Smooth muscle cell (in vitro differentiated cells): ENCODE data around the gene CARNS1. TPM values are rescaled to one million over a fixed set of nuclear protein-coding genes. Genes with fewer than 3 reads are reported as not detected.

Experiments
- DNase-seq: peaks from one replicate; lab custom pipeline; 2025; ENCODE audit not compliant: unreplicated experiment; lab: John Stamatoyannopoulos, UW
- H2AFZ ChIP-seq: fragments of 200-600 bp; sonication (generic); 2 replicates; pipeline ENCODE4 v1.6.0; 2016; ENCODE audit warnings: antibody characterized with exemption, low read depth, mild to moderate bottlenecking
- H3F3A ChIP-seq: fragments of 200-600 bp; sonication (generic); 2 replicates; pipeline ENCODE4 v1.6.0; 2017; ENCODE audit warnings: antibody characterized with exemption, low read depth
- H3K27ac ChIP-seq: fragments of 200-600 bp; sonication (generic); 2 replicates; pipeline ENCODE4 v1.5.1; 2016; ENCODE audit warnings: low read depth, mild to moderate bottlenecking
- H3K27me3 ChIP-seq: fragments of 200-600 bp; sonication (generic); 2 replicates; pipeline ENCODE4 v1.6.1; 2016; ENCODE audit warnings: low read depth, mild to moderate bottlenecking
- H3K36me3 ChIP-seq: fragments of 200-600 bp; sonication (generic); 2 replicates; pipeline ENCODE4 v1.5.1; 2016; ENCODE audit warnings: low read depth
- H3K4me1 ChIP-seq: fragments of 200-600 bp; sonication (generic); 2 replicates; pipeline ENCODE4 v1.5.1; 2016; ENCODE audit warnings: low read depth
- H3K4me2 ChIP-seq: fragments of 200-600 bp; sonication (generic); 2 replicates; pipeline ENCODE4 v1.6.0; 2016; ENCODE audit warnings: mild to moderate bottlenecking
- H3K4me3 ChIP-seq: fragments of 200-600 bp; sonication (generic); 2 replicates; pipeline ENCODE4 v1.5.1; 2016; ENCODE audit warnings: mild to moderate bottlenecking
- H3K79me2 ChIP-seq: fragments of 200-600 bp; sonication (generic); 2 replicates; pipeline ENCODE4 v1.6.0; 2016; ENCODE audit warnings: low read depth, mild to moderate bottlenecking
- H3K9ac ChIP-seq: fragments of 200-600 bp; sonication (generic); 2 replicates; pipeline ENCODE4 v1.6.0; 2016; ENCODE audit warnings: low read depth
- H3K9me3 ChIP-seq: fragments of 200-600 bp; sonication (generic); replicated peaks from 2 replicates; pipeline ENCODE4 v1.5.1; 2016; ENCODE audit warnings: low read depth
- H4K20me1 ChIP-seq: fragments of 200-600 bp; sonication (generic); 2 replicates; pipeline ENCODE4 v1.6.0; 2016; ENCODE audit warnings: low read depth
- WGBS: methylation state at CpG from one replicate; pipeline ENCODE4 v1.1.7; 2016; ENCODE audit warnings: low lambda C conversion rate; 5-methylcytosine and 5-hydroxymethylcytosine counted together
- polyA plus RNA-seq: library from polyadenylated mRNA; unstranded; fragments of >200 nt; fragmentation: Nextera tagmentation; extraction: Ambion mirVana; gene quantifications from 2 replicates; pipeline ENCODE4 v1.2.1, GENCODE V29; 2016
- total RNA-seq: library from RNA; depleted of rRNA; stranded (reverse); fragments of >200 nt; gene quantifications from 2 replicates; pipeline ENCODE4 v1.2.3, GENCODE V29; 2014
- TF ChIP-seq, protein P1 (sequence below): fragments of 200-600 bp; sonication (generic); IDR thresholded peaks from 2 replicates; pipeline ENCODE4 v1.5.1; 2017; ENCODE audit warnings: borderline replicate concordance, mild to moderate bottlenecking, antibody characterized with exemption; ENCODE audit not compliant: insufficient read depth, poor library complexity, severe bottlenecking

The CARNS1 gene, protein sequence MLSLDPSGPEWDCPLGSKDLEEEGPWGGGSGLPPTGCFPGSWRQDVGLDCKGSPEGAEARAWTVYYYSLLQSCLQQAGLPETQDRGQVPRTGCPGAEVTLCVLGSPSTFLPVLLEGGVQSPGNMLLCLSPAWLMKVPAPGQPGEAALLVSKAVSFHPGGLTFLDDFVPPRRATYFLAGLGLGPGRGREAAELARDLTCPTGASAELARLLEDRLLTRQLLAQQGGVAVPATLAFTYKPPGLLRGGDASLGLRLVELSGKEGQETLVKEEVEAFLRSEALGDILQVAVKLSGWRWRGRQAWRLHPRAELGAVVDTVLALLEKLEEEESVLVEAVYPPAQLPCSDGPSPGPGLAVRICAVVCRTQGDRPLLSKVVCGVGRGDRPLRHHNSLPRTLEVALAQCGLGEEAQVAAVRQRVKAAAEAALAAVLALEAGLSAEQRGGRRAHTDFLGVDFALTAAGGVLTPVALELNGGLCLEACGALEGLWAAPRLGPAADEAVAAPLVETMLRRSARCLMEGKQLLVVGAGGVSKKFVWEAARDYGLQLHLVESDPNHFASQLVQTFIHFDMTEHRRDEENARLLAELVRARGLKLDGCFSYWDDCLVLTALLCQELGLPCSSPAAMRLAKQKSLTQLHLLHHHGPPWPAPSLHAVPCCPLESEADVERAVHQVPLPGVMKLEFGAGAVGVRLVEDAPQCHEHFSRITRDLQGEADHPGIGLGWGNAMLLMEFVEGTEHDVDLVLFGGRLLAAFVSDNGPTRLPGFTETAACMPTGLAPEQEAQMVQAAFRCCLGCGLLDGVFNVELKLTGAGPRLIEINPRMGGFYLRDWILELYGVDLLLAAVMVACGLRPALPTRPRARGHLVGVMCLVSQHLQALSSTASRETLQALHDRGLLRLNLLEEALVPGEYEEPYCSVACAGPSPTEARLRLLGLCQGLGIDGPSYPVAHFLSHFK
- total RNA-seq (0.36 and 0.85 TPM in 2 replicates), polyA plus RNA-seq (1.7 and 3.6 TPM in 2 replicates)

DNA sequence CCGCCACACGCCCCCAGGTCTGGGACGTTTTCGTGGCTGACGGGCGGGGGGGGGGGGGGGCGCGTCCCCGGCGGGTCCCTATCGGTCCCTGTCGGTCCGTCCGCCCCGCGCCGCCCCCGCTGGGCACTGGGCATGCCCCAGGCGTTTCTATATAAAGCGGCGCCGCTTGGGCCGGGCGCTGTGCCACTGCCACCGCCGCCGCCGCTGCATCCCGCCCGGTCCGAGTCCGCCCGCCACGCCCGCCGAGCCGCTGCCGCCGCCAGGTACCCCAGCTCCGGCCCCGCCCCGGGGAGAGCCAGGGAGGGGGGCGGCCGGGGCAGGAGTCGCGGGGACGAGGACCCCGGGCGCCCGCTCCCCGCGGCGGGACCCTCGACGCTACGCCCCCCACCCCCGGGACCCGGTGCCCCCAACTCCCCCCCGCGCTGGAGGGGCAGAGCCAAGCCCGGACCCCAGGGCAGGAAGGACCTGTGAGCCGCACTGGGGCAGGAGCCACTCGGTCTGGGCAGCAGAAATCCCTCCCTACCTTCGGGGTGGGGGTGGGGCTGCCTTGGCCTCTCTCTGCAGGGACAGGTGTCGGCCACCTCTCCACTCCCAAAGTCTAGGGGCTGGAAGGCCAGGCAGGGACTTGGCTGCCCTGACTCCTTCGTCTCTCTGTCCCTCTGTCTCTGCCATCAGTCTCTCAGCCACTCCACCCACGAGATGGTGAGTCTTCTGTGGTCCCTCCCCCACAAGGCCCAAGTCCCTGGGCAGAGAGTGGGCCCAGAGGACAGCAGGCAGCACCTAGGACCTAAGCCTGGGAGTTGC, at the start of gene CARNS1:
CARNS1 (plus strand) TSS at position 178 of the 804 bp plus-strand sequence; CDS start at position 700, 522 bp downstream.
- Histone ChIP-seq H4K20me1 (no peaks in the 10 kb centered on the region), H3F3A (no peaks in the 10 kb centered on the region), H2AFZ (no peak within 1 kb of the TSS), H3K36me3 (no peaks in the 10 kb centered on the region), H3K79me2 (no peaks in the 10 kb centered on the region), H3K4me2 (peak within 1 kb of the TSS; percentile 84), H3K4me1 (peaks cover 8% of the 10 kb centered on the region), H3K9me3 (no peaks in the 10 kb centered on the region), H3K9ac (no peak within 1 kb of the TSS), H3K4me3 (peak within 1 kb of the TSS; percentile 39), H3K27me3 (peaks cover 18% of the 10 kb centered on the region), H3K27ac (no peak within 1 kb of the TSS)
- 20% methylated on average over 9 of the region's 67 CpGs for WGBS
- TF ChIP-seq, protein P1, sequence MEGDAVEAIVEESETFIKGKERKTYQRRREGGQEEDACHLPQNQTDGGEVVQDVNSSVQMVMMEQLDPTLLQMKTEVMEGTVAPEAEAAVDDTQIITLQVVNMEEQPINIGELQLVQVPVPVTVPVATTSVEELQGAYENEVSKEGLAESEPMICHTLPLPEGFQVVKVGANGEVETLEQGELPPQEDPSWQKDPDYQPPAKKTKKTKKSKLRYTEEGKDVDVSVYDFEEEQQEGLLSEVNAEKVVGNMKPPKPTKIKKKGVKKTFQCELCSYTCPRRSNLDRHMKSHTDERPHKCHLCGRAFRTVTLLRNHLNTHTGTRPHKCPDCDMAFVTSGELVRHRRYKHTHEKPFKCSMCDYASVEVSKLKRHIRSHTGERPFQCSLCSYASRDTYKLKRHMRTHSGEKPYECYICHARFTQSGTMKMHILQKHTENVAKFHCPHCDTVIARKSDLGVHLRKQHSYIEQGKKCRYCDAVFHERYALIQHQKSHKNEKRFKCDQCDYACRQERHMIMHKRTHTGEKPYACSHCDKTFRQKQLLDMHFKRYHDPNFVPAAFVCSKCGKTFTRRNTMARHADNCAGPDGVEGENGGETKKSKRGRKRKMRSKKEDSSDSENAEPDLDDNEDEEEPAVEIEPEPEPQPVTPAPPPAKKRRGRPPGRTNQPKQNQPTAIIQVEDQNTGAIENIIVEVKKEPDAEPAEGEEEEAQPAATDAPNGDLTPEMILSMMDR = no peak
- no peak for DNase-seq

DNA sequence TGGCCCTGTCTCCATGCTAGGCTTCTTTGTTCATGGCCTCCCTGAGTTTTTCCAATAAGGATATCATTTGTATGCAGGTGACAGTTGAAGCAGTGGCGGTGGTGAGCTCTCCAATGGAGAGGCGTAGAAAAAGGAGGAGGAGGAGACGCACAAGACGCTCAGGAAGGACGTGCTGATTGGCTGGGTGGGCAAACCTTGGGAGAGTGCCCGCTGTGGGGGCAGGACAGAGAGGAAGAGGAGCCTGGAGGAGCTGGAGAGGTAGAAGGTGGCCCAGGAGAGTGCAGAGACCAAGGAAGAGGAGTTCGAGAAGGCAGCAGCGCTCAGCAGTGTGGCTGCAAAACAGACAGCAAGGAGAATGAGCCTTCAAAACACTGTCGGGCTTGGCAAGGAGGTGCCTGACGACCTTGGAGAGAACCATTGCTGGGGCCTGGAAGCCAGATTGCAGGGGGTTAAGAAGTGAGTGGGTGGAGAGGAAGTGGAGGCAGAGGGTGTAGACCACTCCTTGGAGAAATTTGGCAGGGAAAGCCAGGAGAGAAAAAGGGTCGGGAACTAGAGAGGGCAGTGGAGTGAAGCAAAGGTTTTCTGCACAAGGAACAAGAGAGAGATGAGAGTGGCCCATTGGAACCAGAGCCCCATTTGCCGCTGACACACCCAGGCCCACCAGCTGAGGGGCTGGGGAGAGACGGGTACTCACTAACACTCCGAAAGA, 49.6 kb upstream of the CARNS1 start:
- no peak overlapping the region for H3K27ac ChIP-seq
- H3K9me3 ChIP-seq = no peaks in the 10 kb centered on the region
- H2AFZ ChIP-seq = no peak overlapping the region
- no peak overlapping the region for H3K4me3 ChIP-seq
- TF ChIP-seq, protein P1 = no peak
- H3K36me3 ChIP-seq = no peaks in the 10 kb centered on the region
- H3F3A ChIP-seq = no peaks in the 10 kb centered on the region
- H3K79me2 ChIP-seq = no peaks in the 10 kb centered on the region
- H3K4me2 ChIP-seq = no peak overlapping the region
- 72% methylated on average over 14 of the region's 14 CpGs for WGBS
- peaks cover 5% of the 10 kb centered on the region for H3K4me1 ChIP-seq
- no peak overlapping the region for H3K9ac ChIP-seq
- peaks cover 62% of the 10 kb centered on the region for H4K20me1 ChIP-seq
- no peak for DNase-seq
- no peaks in the 10 kb centered on the region for H3K27me3 ChIP-seq

- TF ChIP-seq, protein P1 = no peak
- Histone ChIP-seq H3K4me2 (no peak overlapping the region), H3K79me2 (no peaks in the 10 kb centered on the region), H4K20me1 (peaks cover 69% of the 10 kb centered on the region), H3K9me3 (no peaks in the 10 kb centered on the region), H3K4me3 (peak overlapping the region; percentile 16), H3K36me3 (no peaks in the 10 kb centered on the region), H3K27ac (no peak overlapping the region), H3K27me3 (no peaks in the 10 kb centered on the region), H3F3A (no peaks in the 10 kb centered on the region), H3K9ac (no peak overlapping the region), H2AFZ (no peak overlapping the region), H3K4me1 (peaks cover 11% of the 10 kb centered on the region)
- WGBS = 86% methylated on average over 8 of the region's 8 CpGs
- DNase-seq = no peak
Measured at GRCh38 chr11:67366546-67366945, 48.9 kb upstream of the CARNS1 start.
